Heart left ventricle (tissue), 16 donors: ENCODE data around the gene FAAH2. TPM values are rescaled to one million over a fixed set of nuclear protein-coding genes. Genes with fewer than 3 reads are reported as not detected.
"Not testable (repeated sequence)": the region's sequence is repeated elsewhere in the genome, so short reads cannot be mapped to it uniquely, and the experiment has no call there.

Experiments
- ATAC-seq, 4 donors: fragments of 200-7000 bp; cut with Tn5 transposase; one replicate each; pipeline ENCODE4 v1.9.1; 2020 to 2022; ENCODE audit warnings: moderate library complexity in 4 of 4, mild to moderate bottlenecking in 3 of 4, moderate number of reproducible peaks in 1 of 4
- DNase-seq, 5 donors: peaks; one replicate each; pipeline ENCODE4 v3.0.0-alpha.2; 2020
- H3K27ac ChIP-seq, 12 donors: fragments of 200-600 bp; sonication (generic) in 4 of 12; one replicate each; pipeline versions ENCODE4 v1.5.0 to v1.8.0; 2016 to 2022; ENCODE audit warnings: mild to moderate bottlenecking in 2 of 12
- H3K27me3 ChIP-seq, 9 donors: fragments of 200-600 bp; sonication (generic) in 2 of 9; one replicate each; pipeline versions ENCODE4 v1.5.1 to v1.8.0; 2016 to 2022; ENCODE audit warnings: mild to moderate bottlenecking in 3 of 9
- H3K36me3 ChIP-seq, 9 donors: fragments of 200-600 bp; sonication (generic) in 2 of 9; one replicate each; pipeline versions ENCODE4 v1.5.0 to v1.8.0; 2018 to 2022; ENCODE audit warnings: mild to moderate bottlenecking in 2 of 9
- H3K4me1 ChIP-seq, 12 donors: fragments of 200-600 bp; sonication (generic) in 4 of 12; one replicate each; pipeline versions ENCODE4 v1.5.0 to v1.8.0; 2016 to 2022; ENCODE audit warnings: mild to moderate bottlenecking in 3 of 12
- H3K4me3 ChIP-seq, 12 donors: fragments of 200-600 bp; sonication (generic) in 4 of 12; one replicate each; pipeline versions ENCODE4 v1.5.0 to v1.8.0; 2017 to 2022; ENCODE audit warnings: mild to moderate bottlenecking in 9 of 12, moderate library complexity in 4 of 12
- H3K9me3 ChIP-seq, 12 donors: fragments of 200-600 bp; sonication (generic) in 4 of 12; one replicate each; pipeline versions ENCODE4 v1.5.0 to v1.8.0; 2016 to 2022; ENCODE audit warnings: mild to moderate bottlenecking in 1 of 12
- POLR2A ChIP-seq, 2 donors: fragments of 450-650 bp; IDR thresholded peaks; one replicate each; pipeline ENCODE4 v1.6.1; 2017; ENCODE audit warnings: antibody characterized with exemption in 2 of 2, mild to moderate bottlenecking in 2 of 2, moderate library complexity in 2 of 2
- WGBS, 4 donors: extraction: QIAGEN DNeasy Blood & Tissue Kit in 2 of 4; methylation state at CpG; one replicate each; pipeline versions ENCODE4 v1.1.5 to v1.1.7; 2013 to 2018; 5-methylcytosine and 5-hydroxymethylcytosine counted together
- intact Hi-C, 10 donors: fragments of 100-400 bp; cut with DNase I; formaldehyde crosslinking; loops; one replicate each; pipeline versions ENCODE4 v1.11.1 to v1.14.2; 2022
- polyA plus RNA-seq, 2 donors: library from polyadenylated mRNA; stranded (reverse); fragments of 200-250 nt; gene quantifications; one replicate each; pipeline ENCODE4 v1.2.3, GENCODE V29; 2013
- total RNA-seq, 9 donors: library from RNA; depleted of rRNA in 2 of 9; stranded (reverse); fragments of >200 nt in 2 of 9; fragmentation: NEBNext Ultra II Directional in 3 of 9; extraction: Animal tissue kit (Norgen Biotek cat#: 25700) in 3 of 9; gene quantifications; one replicate each; pipeline versions ENCODE4 v1.1.0 to v1.2.4, GENCODE V29; 2016 to 2023
- TF ChIP-seq, protein P1 (sequence below), 12 donors: fragments of 200-600 bp; sonication (generic) in 4 of 12; IDR thresholded peaks; one replicate each; pipeline versions ENCODE4 v1.5.0 to v1.8.0; 2018 to 2022; ENCODE audit warnings: antibody characterized with exemption in 12 of 12, mild to moderate bottlenecking in 5 of 12
- donor health status: ischemic (EF 13 %, LVEDD 7.1; RV severe dilation, severe dysfunction).
- donor health status: healthy with polysubstance abuse.
- donor health status: DM: no; HTN: yes; CAD: no.
- donor health status: DM: no; HTN: no; CAD: no.
- donor health status: ischemic (EF 25% LVEDD 6.9; RV normal size, moderate dysfunction).
- donor health status: ischemic (EF 25% LVEDD 5.7; RV mildly dilated, moderate dysfunction).
- donor health status: healthy.
- donor health status: DM: yes; HTN: yes; CAD: no.
- donor health status: ischemic (EF 35%, LVEDD 5.7; RV mildly dilated, moderate dysfunction).
- donor health status: nonischemic (EF 11% LVEDD 7.7; RV severe dilation, severe dysfunction).
- donor health status: DM: yes; HTN: yes; CAD: no.
- donor health status: PGD.
- donor health status: ischemic (EF 29% LVEDD 5.4; RV normal size, mild dysfunction).
- donor health status: nonischemic (EF 23%, LVEDD 6.1; RV moderate dilation, normal function).

The FAAH2 gene
- total and polyA plus RNA-seq, 11 donors: 0.10 to 1.6 (median 0.37) TPM; not detected in 4

DNA sequence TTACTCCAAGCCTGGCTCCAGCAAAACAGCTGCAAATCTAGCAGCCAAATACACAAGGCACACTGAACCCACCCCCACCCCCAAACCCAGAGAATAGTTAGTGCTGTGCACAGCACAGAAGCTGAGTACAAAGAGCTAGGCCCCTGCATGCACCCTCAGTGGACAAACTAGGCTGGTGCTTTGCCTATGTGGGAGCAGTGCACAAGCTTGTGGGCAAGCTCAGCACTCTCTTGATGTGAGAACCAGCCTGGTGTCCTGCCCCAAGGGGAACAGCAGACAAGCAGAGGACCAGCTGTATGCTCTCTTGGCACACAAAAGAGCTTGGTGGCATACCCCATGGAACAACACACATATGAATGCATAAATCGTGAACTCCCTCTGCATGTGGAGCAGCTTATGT, 81.7 kb downstream of the FAAH2 start:
- WGBS, 4 donors: 44 to 85% (median 69%) methylated on average over 1 of the region's 1 CpG
- DNase-seq: no peak
- ATAC-seq: no peak
- Histone ChIP-seq H3K4me1 (no peaks in the 10 kb centered on the region), H3K9me3 (no peaks in the 10 kb centered on the region), H3K27ac (no peak overlapping the region), H3K36me3 (no peaks in the 10 kb centered on the region), H3K4me3 (no peak overlapping the region), H3K27me3 (no peaks in the 10 kb centered on the region)
- TF ChIP-seq POLR2A (IDR thresholded peaks at IDR 0.05): no peak
- TF ChIP-seq, protein P1, sequence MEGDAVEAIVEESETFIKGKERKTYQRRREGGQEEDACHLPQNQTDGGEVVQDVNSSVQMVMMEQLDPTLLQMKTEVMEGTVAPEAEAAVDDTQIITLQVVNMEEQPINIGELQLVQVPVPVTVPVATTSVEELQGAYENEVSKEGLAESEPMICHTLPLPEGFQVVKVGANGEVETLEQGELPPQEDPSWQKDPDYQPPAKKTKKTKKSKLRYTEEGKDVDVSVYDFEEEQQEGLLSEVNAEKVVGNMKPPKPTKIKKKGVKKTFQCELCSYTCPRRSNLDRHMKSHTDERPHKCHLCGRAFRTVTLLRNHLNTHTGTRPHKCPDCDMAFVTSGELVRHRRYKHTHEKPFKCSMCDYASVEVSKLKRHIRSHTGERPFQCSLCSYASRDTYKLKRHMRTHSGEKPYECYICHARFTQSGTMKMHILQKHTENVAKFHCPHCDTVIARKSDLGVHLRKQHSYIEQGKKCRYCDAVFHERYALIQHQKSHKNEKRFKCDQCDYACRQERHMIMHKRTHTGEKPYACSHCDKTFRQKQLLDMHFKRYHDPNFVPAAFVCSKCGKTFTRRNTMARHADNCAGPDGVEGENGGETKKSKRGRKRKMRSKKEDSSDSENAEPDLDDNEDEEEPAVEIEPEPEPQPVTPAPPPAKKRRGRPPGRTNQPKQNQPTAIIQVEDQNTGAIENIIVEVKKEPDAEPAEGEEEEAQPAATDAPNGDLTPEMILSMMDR (IDR thresholded peaks at IDR 0.05): no peak
- intact Hi-C loops: no loop called here

DNA sequence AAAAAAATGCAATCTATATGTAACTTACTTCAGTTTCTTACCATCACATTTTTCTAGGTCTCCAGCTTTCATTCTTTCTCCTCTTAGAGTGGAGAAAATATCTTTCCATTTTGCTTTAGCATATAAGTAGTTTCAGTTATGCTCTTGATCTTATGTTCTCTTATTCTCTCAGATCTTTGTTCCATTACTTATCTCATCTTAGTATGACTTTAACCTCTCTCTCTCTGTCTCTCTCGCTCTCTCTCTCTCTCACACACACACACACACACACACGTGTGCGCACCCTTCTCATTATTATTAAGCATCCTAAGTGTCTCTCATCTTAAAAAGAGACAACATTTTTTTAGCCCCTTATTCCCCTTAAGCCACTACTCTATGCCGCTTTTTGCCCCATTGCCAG, 92.8 kb downstream of the FAAH2 start:
- TF ChIP-seq, protein P1 (IDR thresholded peaks at IDR 0.05): no peak
- Histone ChIP-seq H3K36me3 (no peaks in the 10 kb centered on the region), H3K27ac (no peak overlapping the region), H3K4me1 (no peaks in the 10 kb centered on the region), H3K9me3 (no peaks in the 10 kb centered on the region), H3K27me3 (peaks cover 0 to 5% (median 0%) of the 10 kb centered on the region in 9 donors), H3K4me3 (no peak overlapping the region)
- intact Hi-C loops: no loop called here
- WGBS, 4 donors: 71 to 95% (median 75%) methylated on average over 4 of the region's 4 CpGs
- no peak for DNase-seq
- no peak for ATAC-seq

DNA sequence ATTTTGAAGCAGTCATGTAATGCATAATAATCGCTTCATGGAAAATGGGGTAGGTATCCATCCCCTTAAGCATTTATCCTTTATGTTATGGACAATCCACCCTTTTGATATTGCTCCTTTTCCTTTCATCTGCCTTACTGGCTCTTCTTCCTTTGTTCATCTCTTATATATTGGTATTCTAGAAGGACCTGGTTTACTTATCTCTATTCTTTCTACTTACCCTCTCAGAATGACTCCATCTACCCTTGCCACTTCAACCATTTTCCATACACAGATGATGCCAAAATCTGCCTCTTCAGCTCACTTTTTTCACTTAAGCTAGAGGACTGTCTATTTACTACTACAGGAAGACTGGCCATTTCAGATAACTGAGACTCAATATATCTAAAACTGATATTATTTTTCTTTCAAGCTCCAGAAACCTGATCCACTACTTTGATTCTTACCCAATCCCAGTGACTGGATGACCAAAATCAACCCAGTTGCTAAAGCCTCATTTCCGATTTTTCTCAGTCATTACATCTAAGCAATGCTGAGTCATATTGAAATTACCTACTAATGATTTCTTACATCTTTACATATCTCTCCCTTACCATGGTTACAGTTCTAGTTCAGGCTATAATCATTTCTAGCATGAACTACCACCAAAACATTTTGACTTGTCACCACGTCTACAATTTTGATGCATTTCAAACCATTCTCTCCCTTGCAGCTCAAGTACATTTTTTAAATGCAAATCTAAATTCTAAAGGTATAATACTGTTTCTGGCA, 93.7 kb downstream of the FAAH2 start:
- 75 to 94% (median 85%) methylated on average over 3 of the region's 3 CpGs for WGBS, 4 donors
- H3K4me3 ChIP-seq: no peak overlapping the region
- peaks cover 0 to 3% (median 0%) of the 10 kb centered on the region in 12 donors for H3K9me3 ChIP-seq
- H3K27me3 ChIP-seq: peaks cover 0 to 5% (median 0%) of the 10 kb centered on the region in 9 donors
- TF ChIP-seq, protein P1 (IDR thresholded peaks at IDR 0.05): no peak
- no peak for TF ChIP-seq POLR2A (IDR thresholded peaks at IDR 0.05)
- ATAC-seq (no peak), DNase-seq (no peak)
- intact Hi-C loops: no loop called here
- H3K27ac ChIP-seq: no peak overlapping the region
- H3K4me1 ChIP-seq: no peaks in the 10 kb centered on the region
- H3K36me3 ChIP-seq: no peaks in the 10 kb centered on the region

DNA sequence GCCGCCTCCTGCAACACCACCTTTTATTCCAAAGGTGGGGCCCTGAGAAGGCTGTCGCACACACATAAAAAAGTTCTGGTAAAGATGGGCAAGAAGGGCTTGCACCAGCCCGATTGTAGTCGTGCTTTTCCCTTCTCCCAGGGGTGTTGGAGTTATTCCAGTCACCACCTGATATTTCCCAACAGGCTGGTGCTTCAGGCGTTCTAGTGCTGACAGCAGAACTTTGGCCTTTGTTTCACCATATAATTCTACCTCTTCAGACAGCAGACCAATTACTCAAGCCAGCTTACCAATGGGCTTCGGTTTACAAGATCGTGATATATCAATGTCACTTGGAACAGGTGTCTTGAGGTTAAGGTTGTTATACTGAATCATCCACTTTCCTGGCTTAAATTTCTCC, 107.7 kb downstream of the FAAH2 start:
- ATAC-seq: not testable (repeated sequence)
- WGBS, 4 donors: 75 to 90% (median 85%) methylated on average over 7 of the region's 7 CpGs

DNA sequence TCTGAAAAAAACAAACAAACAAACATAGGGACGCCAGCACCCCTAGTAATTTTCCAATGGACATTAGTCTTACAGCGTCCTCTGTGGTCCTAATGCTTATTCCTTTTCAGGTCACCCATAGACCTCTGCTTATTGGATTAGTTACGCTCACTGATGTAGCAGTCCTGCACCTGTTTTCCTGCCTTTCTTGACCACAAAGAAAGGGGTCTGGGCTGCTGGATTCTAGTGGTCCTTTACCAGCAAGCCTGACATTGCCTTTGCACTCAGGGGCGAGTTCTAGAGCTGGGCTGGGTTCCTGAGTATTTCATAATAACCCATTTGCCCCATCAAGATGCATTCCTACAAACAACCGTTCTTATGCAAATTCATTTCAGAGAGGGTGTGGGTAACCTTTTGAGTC, 116.7 kb downstream of the FAAH2 start:
- DNase-seq, H3K36me3 ChIP-seq, H3K4me3 ChIP-seq, H3K4me1 ChIP-seq, H3K27ac ChIP-seq, intact Hi-C loops, H3K27me3 ChIP-seq, ATAC-seq: not testable (repeated sequence)
- WGBS, 4 donors: 58 to 85% (median 74%) methylated on average over 5 of the region's 5 CpGs
- H3K9me3 ChIP-seq: peaks cover 0 to 47% (median 14%) of the 10 kb centered on the region in 12 donors

More for the DNA sequence above, 107.7 kb downstream of the FAAH2 start:
- H3K27ac ChIP-seq, DNase-seq, H3K36me3 ChIP-seq, H3K27me3 ChIP-seq, intact Hi-C loops, H3K4me1 ChIP-seq, H3K4me3 ChIP-seq: not testable (repeated sequence)
- peaks cover 0 to 13% (median 0%) of the 10 kb centered on the region in 12 donors for H3K9me3 ChIP-seq
